ENCODE data around the gene SUGCT.

Gene SUGCT

GRCh38 chr7:40772096-40772495 is 637.3 kb downstream of the SUGCT start:
- ChIA-PET POLR2A (no interaction called here), CTCF (interaction anchor here (0.6 kb wide), 1 partner anchor 246 kb away, joined by 3 read pairs; no protein-coding TSS in a partner anchor)
- Histone ChIP-seq H3K4me1 (ENCODE audit: control insufficient read depth, insufficient read depth, low read length) (no peaks in the 10 kb centered on the region), H3K9me3 (ENCODE audit: control insufficient read depth, insufficient read depth, low read depth, low read length) (no peaks in the 10 kb centered on the region), H3K36me3 (ENCODE audit: control insufficient read depth in 2 of 2, insufficient read depth in 1 of 2, low read length in 2 of 2) (no peaks in the 10 kb centered on the region), H3K27ac (ENCODE audit: extremely low read depth, low read depth, low read length) (no peak overlapping the region), H3K4me3 (ENCODE audit: low read depth, low read length) (no peak overlapping the region)
- TF ChIP-seq ZNF76 (tag by site-specific recombination; IDR thresholded peaks at IDR 0.05; ENCODE audit: borderline replicate concordance, low read depth) (no peak), RBAK (tag by site-specific recombination; IDR thresholded peaks at IDR 0.05) (no peak), ZNF768 (tag by site-specific recombination; IDR thresholded peaks at IDR 0.05) (no peak), ZSCAN18 (tag by site-specific recombination; IDR thresholded peaks at IDR 0.05) (no peak), ZNF394 (tag by site-specific recombination; IDR thresholded peaks at IDR 0.05; ENCODE audit: borderline replicate concordance) (no peak), ZNF521 (tag by site-specific recombination; IDR thresholded peaks at IDR 0.05) (no peak), ZBTB44 (tag by site-specific recombination; IDR thresholded peaks at IDR 0.05) (no peak), ZNF747 (tag by site-specific recombination; IDR thresholded peaks at IDR 0.05) (no peak), ZNF24 (tag by site-specific recombination; IDR thresholded peaks at IDR 0.05) (no peak), BCL11A (tag by site-specific recombination; IDR thresholded peaks at IDR 0.05; ENCODE audit: low read depth) (no peak), SALL2 (tag by site-specific recombination; IDR thresholded peaks at IDR 0.05; ENCODE audit: borderline replicate concordance) (no peak), ZFP3 (tag by site-specific recombination; IDR thresholded peaks at IDR 0.05; ENCODE audit: low read depth) (no peak), ZIC2 (tag by site-specific recombination; IDR thresholded peaks at IDR 0.05) (no peak), ZBTB21 (tag by site-specific recombination; IDR thresholded peaks at IDR 0.05) (no peak), ZNF266 (tag by site-specific recombination; IDR thresholded peaks at IDR 0.05; ENCODE audit: low read depth) (no peak), GFI1B (tag by site-specific recombination; IDR thresholded peaks at IDR 0.05) (no peak), ZNF146 (tag by site-specific recombination; IDR thresholded peaks at IDR 0.05) (no peak), ZNF626 (tag by site-specific recombination; IDR thresholded peaks at IDR 0.05) (no peak), YY1 (tag by site-specific recombination; IDR thresholded peaks at IDR 0.05) (no peak)

- Histone ChIP-seq H3K4me1 (ENCODE audit: control insufficient read depth, insufficient read depth, low read length) (no peaks in the 10 kb centered on the region), H3K27ac (ENCODE audit: extremely low read depth, low read depth, low read length) (no peak overlapping the region), H3K36me3 (ENCODE audit: control insufficient read depth in 2 of 2, insufficient read depth in 1 of 2, low read length in 2 of 2) (no peaks in the 10 kb centered on the region), H3K9me3 (ENCODE audit: control insufficient read depth, insufficient read depth, low read depth, low read length) (no peaks in the 10 kb centered on the region), H3K4me3 (ENCODE audit: low read depth, low read length) (no peak overlapping the region)
- ChIA-PET CTCF (no interaction called here), POLR2A (no interaction called here)
- no peak for TF ChIP-seq ZXDB (tag by site-specific recombination; IDR thresholded peaks at IDR 0.05)
- no peak for TF ChIP-seq ZNF843 (tag by site-specific recombination; IDR thresholded peaks at IDR 0.05)
- TF ChIP-seq ZNF202 (tag by site-specific recombination; IDR thresholded peaks at IDR 0.05; ENCODE audit: borderline replicate concordance): no peak
- TF ChIP-seq CTCF (tag by site-specific recombination; IDR thresholded peaks at IDR 0.05): no peak
- TF ChIP-seq KLF8 (tag by site-specific recombination; IDR thresholded peaks at IDR 0.05): no peak
- no peak for TF ChIP-seq RBAK (tag by site-specific recombination; IDR thresholded peaks at IDR 0.05)
- no peak for TF ChIP-seq ZNF112 (tag by site-specific recombination; IDR thresholded peaks at IDR 0.05)
- no peak for TF ChIP-seq ZBTB6 (tag by site-specific recombination; IDR thresholded peaks at IDR 0.05)
- TF ChIP-seq ZNF791 (tag by site-specific recombination; IDR thresholded peaks at IDR 0.05): no peak
- TF ChIP-seq ZNF488 (tag by site-specific recombination; IDR thresholded peaks at IDR 0.05): no peak
- no peak for TF ChIP-seq ZNF426 (tag by site-specific recombination; IDR thresholded peaks at IDR 0.05)
- TF ChIP-seq ZNF571 (tag by site-specific recombination; IDR thresholded peaks at IDR 0.05): no peak
- TF ChIP-seq MZF1 (tag by site-specific recombination; IDR thresholded peaks at IDR 0.05; ENCODE audit: borderline replicate concordance): no peak
- no peak for TF ChIP-seq OSR2 (tag by site-specific recombination; IDR thresholded peaks at IDR 0.05)
Observed at GRCh38 chr7:40773656-40774055, 638.9 kb downstream of the SUGCT start.

Measured in HEK293 (cell line).